SIG-M5 (cell line): ENCODE data around the gene TIMM44.
A peak's percentile ranks its signal among the peaks of the same experiment; 100 is the strongest.
"Not testable (repeated sequence)": the region's sequence is repeated elsewhere in the genome, so short reads cannot be mapped to it uniquely, and the experiment has no call there.

Experiments
- DNase-seq: peaks from one replicate; lab custom pipeline; 2025; lab: John Stamatoyannopoulos, UW

The TIMM44 gene

DNA sequence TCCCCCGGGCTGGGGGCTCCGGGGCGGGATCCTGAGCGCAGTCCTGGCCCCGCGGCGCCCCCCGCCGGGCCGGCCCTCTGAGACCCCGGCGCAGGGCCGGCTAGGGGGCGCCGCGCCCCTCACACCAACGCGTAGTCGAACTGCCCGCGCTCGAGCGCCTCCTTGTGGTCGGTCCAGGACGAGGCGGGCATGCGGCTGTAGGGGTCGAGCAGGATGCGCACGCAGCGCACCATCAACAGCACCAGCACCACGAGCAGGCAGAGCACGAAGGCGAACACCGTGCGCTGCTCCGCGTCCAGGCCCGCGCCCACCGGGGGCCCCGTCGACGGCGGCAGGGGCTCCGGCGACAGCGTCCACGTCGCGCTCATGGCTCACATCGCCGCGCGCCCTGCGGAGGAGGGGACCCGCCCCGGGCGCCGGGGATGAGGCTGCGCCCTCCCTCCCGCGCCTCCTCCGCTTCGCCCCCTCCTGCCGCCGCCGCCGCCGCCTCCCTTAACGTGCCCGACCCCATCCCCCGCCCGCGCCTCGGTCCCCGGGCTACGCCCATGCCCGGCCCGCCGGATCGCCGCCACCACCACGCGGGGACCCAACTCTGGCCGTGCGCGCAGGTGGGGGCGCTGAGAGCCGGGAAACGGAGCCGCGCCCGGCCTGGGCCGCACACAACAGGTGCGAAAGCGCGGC is 18.2 kb downstream of the TIMM44 start:
- DNase-seq, result no peak

DNA sequence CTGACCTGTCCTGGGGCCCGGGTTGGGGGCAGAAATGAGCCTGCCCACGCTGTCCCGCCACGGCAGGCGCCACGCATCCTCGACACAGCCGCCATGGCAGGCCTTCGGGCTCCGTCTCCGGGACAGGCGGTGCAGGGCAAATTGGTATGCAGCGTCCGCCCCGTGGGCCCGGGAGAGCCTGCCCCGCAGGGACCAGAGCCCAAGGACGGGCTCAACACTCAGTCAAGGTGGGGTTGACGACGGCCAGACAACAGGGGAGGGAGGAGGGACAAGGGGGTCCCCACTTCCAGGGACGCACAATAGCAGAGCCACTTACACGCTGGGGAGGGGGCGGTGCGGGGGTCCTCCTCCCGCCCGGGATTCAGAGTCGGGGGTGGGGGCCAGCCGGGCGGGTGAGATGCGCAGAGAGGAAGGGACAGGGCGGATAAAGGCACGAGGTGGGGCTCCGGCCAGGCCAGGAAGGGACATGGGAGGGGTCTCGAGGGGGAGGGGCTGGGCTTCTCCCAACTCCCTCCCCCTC is 18.8 kb downstream of the TIMM44 start:
- no peak for DNase-seq

DNA sequence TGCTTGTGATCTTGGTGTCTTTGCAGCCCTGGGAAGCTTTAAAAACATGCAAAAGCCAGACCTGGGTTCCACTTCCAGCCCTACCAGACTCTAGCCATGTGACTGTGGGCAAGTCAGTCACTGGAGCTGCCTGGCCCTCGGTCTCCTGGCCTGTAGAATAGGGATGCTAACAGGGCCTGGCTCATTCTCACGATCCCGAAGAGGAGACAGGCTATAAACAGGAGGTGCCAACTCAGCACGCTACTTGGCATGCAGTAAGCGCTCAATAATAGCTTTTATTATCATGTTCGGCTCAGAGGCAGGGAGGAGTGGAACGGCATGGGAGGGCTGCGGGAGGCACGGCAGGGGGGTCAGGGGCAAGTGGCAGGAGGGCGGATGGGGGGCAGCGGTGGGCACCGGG is 19.2 kb downstream of the TIMM44 start:
- no peak for DNase-seq

GRCh38 chr19:7923295-7924191 is 19.9 kb downstream of the TIMM44 start:
- DNase-seq, result no peak

- DNase-seq, result no peak
Measured at GRCh38 chr19:7922836-7923195, 20.6 kb downstream of the TIMM44 start.

DNA sequence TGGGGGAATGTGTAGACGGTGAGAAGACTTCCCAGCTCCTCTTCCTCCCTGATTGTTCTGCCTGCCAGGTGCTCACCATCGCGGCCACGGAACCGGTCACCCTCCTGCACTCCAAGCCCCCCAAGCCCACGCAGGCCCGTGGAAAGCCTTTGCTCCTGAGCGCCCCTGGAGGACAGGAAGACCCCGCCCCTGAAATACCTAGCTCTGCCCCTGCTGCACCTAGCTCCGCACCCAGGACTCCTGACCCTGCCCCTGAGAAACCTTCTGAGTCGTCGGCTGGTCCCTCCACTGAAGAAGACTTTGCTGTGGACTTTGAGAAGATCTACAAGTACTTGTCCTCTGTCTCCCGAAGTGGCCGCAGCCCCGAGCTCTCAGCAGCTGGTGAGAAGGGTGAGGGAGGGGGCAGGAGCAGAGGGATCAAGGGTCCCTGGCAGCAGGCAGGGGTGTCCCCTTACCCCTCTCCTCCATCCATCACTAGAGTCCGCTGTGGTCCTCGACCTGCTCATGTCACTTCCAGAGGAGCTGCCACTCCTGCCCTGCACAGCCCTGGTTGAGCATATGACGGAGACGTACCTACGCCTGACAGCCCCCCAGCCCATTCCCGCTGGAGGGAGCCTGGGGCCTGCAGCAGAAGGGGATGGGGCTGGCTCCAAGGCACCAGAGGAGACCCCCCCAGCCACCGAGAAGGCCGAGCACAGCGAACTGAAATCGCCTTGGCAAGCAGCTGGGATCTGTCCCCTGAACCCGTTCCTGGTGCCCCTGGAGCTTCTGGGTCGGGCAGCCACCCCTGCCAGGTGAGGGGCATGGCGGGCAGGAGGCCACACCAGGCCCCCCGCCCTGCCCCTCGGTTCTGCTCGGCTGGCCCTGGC is 21.3 kb downstream of the TIMM44 start:
- no peak for DNase-seq

DNA sequence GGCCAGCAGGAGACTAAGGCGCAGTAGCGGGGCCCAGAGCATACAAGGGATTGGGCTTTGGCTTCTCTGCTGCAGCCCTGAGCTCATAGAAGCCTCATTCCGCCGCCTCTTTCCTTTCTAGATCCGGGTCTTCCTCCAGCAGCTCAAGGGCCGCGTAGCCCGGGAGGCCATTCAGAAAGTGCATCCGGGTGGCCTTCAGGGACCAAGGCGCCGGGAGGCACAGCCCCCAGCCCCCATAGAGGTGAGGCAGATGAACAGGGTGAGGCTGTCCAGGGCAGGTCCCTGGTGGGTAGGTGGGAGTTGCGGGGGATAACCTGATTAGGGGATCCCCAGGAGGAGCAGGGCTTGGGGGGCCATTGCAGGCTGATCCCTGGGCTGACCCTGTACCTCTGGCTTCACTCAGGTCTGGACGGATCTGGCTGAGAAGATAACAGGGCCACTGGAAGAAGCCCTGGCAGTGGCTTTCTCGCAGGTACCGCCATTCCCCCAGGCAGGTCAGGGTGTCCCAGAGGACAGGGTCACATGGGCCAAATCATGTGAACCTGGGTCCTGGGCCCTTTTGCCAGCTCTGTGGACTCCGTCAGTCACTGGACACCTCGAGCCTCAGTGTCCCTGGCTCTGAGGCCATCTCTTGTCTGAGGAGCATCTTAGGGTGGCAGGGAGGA is 22.0 kb downstream of the TIMM44 start:
- DNase-seq, result no peak

DNA sequence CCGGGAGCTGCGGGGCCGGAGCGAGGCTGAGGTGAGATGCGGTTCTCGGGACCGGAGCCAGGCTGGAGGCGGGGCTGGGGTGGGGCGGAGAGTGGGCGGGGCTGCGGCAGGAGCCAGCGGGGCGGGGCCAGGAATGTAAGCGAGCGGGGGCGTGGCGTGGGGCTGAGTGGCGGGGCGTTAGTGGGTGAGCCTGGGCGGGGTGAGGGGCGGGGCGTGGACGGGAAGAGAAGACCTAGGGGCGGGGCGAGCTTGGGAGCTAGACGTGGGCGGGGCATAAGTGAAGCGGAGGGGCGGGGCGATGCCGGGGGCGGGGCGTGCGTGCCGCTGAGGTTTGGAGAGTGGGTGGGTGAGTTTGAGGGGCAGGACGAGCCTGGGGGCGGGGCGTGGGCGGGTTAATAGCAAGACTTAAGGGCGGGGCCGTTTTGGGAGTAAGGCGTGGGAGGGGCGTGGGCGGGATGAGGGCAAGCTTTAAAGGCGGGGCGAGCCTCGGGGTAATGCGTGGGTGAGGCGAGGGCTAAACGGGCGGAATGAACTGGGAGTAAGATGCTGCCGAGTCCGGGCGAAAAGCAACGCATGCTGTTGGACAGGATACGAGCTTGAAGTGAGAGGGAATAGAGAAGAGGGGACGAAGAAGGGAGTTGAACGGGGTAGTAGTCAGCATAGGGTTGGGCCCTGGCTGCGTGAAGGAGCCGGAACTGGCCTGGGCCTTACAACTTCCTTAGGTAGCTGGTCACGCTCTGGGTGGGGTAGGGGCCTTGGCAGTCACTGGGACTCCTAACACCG is 22.8 kb downstream of the TIMM44 start:
- peak; percentile 84 for DNase-seq

- peak; percentile 29 for DNase-seq
Measured at GRCh38 chr19:7919610-7920518, 23.6 kb downstream of the TIMM44 start, which contains the start of gene SNAPC2. Gene SNAPC2 (plus strand): TSS chr19:7920338. CDS start chr19:7920367, 29 bp downstream.

DNA sequence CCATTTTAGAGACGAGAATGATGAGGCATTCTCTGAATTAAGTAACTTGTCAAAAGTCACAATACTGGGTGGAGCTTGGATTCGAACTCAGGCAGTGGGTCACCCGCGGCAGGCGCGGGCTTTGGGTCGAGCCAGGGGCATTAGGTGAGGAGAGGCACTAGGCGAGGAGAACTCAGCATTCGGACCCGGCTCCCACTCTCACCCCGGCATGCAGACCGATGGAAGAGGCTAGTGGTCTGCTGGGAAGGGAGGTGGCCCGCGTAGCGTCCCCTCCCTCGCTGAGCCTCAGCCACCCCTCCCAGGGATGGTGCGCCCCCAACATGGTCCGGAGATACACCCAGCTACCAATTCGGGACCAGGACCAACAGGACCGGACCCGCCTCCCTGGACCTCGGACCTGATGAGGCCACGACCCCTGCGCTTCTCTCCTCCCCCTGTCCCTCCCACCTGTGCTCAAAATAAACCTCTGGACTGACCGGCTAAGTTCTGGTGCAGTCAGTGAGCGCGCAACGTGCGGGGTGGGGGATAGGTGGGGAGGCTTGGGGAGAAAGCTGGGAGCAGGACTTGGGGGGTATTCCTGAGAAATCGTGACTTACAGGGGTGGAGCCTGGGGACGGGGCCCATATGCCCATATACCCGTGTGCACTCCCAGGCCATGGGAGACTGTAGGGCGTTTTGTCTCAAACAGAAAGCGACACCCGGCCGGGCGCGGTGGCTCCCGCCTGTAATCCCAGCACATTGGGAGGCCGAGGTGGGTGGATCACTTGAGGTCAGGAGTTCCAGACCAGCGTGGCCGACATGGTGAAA is 24.6 kb downstream of the TIMM44 start:
- no peak for DNase-seq

GRCh38 chr19:7918062-7918614 is 25.3 kb downstream of the TIMM44 start:
- not testable (repeated sequence) for DNase-seq

- DNase-seq, result no peak
Measured at GRCh38 chr19:7917267-7918061, 26.0 kb downstream of the TIMM44 start.

DNA sequence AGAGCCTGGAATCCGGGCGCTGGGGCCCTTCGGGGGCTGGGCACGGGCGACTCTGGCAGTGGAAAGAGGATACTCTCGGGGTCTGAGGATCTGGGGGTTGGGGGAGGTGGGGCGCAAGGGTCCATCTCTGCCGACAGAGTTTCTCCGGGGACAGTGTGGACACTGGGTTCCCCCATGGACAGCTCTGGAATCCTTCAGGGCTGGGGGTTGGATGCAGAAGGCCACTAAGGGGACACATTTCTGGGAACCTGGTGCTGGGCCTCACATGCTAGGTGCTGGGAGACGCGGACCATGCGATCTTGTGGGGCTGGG is 26.6 kb downstream of the TIMM44 start:
- DNase-seq, result no peak

- DNase-seq, result no peak
Measured at GRCh38 chr19:7916103-7916954, 27.1 kb downstream of the TIMM44 start.

DNA sequence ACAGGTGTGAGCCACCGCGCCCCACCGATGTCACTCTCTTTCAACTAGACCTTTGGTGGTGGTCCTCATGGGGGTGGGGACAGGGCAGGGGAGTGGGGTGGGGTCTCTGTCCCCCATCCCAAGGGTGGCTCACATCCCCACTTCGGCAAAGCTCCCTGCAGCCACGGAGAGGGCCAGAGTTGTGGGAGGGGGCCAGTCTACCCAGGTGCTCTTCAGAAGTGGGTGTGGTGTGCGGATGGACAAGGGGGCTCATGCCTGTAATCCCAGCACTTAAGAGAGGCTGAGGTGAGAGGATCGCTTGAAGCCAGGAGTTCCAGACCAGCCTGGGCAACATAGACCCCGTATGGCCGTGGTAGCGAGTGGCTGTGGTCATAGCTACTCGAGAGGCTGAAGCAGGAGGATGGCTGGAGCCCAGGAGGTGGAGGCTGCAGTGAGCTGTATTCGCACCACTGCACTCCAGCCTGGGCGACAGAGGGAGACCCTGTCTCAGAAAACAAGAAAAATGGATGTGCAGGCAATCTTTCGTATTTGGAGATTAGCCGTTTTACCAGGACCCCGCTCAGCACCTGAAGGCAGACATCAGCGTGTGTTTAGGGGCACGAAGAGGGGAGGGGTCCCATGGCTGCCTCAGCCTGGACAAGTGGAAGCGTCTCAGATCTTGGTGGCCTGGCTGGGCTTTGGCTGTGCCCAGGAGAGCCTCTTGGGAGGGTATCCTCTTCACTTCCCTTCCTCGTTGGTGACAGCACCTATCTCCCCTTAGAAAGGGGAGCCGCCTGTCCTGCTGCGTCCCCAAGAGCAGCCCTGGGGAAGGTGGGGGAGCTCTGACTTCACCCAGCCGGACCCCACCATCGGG is 28.0 kb downstream of the TIMM44 start:
- no peak for DNase-seq

GRCh38 chr19:7914598-7915045 is 28.8 kb downstream of the TIMM44 start, which contains the start of gene TGFBR3L:
Gene TGFBR3L (plus strand): TSS chr19:7914830.
- DNase-seq, result no peak
